ENCODE measurements around the gene DYNC2H1.

- TF ChIP-seq CTCF (IDR thresholded peaks at IDR 0.05): no peak
- TF ChIP-seq POLR2A (IDR thresholded peaks at IDR 0.05): no peak
Observed at GRCh38 chr11:103370076-103370475, 260.9 kb downstream of the DYNC2H1 start.

All from adrenal gland (tissue), 5 donors.